Stimulated activated CD4-positive, alpha-beta T cell treated with anti-CD3 and anti-CD28 coated beads, Interleukin-15, amount 100 ng/mL, for 1 hour (primary cell): ENCODE measurements around the gene INSR.
A peak's percentile ranks its signal among the peaks of the same experiment; 100 is the strongest.
"Not testable (repeated sequence)": the region's sequence is repeated elsewhere in the genome, so short reads cannot be mapped to it uniquely, and the experiment has no call there.

ENCODE experiments used
- DNase-seq, 2 donors: peaks; one replicate each; pipeline ENCODE4 v3.0.0-alpha.2; 2020; ENCODE audit warnings: low read depth in 1 of 2, low spot score in 1 of 2

INSR gene

DNA sequence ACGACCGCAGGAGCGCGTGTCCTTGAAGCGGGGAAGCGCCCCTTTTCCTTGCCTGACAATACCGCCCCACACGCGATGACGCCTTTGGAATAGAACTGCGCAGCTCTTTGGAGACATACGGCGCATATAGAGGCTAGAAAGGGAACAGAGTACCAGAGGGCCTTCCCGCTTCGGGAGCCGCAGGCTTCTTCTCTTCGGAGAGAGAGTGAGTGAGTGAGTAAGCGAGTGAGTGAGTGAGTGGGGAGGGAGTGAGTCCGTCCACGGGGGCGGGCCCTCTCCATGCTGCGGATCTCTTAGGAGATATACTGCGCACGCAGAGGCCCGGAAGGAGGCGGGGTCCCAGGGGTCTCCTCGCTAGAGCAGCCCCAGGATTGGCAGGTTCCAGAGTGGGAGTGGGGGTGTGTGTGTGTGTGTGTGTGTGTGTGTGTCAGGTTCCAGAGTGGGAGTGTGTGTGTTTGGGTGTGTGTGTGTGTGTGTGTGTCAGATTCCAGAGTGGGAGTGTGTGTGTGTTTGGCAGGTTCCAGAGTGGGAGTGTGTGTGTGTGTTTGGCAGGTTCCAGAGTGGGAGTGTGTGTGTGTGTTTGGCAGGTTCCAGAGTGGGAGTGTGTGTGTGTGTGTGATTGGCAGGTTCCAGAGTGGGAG is 97.0 kb downstream of the INSR start:
- DNase-seq, result peak; percentile 72 to 78

DNA sequence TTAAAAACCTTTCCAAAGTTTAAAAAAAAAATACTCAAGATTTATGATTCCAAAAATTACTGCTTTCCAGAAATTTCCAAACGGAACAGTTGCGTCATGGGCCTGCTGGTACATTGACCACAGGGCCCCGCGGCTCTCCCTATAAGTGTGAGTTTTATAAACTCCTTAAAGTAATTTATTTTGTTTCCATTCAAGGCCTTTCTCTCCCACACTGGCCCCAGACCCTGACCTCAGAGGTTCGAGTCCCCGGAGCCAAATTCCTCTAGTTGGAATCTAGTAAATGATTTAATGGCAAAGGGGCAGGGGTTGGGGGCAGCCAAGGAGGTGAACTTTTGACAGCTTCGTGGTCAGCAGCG is 97.5 kb downstream of the INSR start:
- no peak for DNase-seq

DNA sequence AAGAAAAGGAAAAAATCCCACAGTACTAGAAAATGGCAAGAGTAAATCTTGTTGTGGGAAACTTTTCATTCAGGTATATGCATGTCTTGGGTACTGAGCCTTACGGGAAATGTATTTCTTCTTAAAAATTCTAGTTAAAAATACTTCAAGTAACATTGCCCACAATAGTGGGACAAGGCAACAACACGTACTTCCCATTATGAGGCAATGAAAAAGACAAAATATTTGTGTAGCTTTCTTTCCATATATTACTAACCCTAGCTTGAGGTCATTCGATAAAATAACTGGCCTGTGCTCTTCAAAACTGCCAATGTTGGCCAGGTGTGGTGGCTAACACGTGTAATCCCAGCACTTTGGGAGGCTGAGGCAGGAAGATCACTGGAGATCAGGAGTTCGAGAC is 99.2 kb downstream of the INSR start:
- no peak for DNase-seq

DNA sequence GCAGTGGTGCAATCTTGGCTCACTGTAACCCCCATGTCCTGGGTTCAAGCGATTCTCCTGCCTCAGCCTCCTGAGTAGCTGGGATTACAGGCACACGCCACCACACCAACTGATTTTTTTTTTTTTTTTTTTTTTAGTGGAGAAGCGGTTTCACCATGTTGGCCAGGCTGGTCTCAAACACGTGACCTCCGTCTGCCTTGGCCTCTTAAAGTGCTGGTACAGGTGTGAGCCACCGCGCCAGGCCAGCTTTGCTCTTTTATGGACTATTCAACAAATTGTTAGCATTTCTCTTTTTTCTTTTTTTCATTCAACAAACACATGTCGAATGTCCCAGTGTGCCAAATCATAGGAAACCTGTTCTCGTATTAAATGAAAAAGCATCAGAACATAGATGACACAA is 99.6 kb downstream of the INSR start:
- DNase-seq, result no peak

DNA sequence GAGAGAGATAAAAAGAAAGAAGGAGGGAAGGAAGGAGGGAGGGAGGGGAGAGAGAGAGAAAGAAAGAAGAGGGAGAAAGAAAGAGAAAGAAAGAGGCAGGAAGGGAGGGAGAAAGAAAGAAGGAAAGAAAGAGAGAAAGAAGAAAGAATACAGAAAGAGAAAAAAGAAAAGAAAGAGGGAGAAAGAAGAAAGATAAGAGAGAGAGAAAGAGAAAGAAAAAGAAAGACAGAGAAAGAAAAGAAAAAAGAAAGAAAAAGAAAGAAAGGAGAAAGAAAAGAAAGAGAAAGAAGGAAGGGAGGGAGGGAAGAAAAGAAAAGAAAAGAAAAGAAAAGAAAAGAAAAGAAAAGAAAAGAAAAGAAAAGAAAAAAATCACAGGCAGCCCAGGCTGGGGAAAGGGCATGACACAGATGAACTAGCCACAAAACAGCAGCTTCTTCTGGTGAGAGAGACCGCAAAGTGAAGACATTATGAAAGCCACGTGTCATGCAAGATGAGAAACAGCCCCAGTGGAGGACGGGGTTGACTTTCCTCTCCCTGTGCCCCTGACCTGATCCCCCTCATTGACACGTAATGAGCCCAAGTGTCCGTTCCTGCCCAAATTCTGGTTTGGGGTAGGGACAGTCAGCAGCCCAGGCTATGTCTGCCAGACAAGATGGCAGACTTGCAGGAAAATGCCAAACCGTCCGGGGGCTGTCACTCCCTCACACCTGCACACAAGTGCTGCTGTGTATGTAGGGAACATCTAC is 102.1 kb downstream of the INSR start:
- DNase-seq, result peak in 1 of 2 donors; percentile 17

DNA sequence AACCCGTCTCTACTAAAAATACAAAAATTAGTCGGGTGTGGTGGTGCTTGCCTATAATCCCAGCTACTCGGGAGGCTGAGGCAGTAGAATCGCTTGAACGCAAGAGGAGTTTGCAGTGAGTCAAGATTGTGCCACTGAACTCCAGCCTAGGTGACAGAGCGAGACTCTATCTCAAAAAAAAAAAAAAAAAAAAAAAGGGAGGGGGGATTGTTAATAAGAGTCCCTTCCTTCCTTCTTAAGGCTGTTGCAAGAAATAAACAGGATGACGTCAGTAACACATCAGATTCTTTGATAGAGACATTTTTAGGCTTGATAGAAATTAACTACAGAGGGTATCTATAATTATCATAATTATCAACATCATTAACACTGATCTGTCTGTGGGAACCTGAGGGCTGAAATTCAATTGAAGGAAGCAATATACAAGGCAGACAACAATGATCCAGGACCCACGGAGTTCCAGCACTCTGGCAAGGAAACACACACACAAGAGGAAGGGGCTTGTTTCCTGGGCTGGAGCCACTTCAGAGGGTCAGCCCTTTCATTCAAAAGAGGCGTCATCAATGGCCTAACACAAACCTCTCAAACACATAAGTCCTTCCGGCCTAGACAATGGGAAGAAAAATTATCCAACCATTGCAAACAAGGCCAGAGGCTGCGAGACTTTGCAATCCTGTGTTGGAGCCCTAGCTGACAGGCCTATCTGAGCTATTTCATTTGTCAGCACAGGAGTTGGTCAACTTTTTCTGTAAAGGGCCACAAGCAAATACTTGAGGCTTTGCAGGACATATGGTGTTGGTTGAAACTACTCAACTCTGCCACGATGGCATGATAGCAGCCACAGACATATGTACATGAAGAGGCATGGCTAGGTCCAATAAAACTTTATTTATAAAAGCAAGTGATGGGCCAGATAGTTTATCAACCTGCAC is 105.2 kb downstream of the INSR start:
- DNase-seq, result no peak

DNA sequence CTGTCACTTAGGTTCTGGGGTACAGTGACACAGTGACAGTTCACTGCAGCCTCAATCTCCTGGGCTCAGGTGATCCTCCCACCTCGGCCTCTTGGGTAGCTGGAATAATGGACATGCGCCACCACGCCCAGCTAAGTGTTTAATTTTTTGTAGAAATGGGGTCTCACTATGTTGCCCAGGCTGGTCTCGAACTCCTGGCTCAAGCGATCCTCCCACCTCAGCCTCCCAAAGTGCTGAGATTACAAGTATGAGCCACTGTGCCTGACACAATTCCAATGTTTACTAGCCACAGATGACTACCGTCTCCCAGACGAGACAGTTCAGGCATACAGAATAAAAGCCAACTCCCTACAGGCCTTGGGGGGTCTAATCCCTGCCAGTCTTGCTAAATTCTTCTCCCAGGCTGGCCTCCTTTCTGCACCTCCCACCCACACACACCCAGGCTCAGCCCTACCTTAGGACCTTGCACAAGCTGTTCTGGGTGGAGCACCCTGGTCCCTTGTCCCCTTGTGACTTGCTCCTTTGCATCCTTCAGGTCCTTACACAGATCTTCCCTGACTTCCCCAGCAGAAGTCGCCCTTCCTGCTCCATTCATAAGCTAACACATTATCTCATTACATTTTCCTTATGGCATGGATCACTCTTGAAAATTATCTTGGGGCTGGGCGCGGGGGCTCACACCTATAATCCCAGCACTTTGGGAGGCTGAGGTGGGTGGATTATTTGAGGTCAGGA is 106.4 kb downstream of the INSR start:
- no peak for DNase-seq

DNA sequence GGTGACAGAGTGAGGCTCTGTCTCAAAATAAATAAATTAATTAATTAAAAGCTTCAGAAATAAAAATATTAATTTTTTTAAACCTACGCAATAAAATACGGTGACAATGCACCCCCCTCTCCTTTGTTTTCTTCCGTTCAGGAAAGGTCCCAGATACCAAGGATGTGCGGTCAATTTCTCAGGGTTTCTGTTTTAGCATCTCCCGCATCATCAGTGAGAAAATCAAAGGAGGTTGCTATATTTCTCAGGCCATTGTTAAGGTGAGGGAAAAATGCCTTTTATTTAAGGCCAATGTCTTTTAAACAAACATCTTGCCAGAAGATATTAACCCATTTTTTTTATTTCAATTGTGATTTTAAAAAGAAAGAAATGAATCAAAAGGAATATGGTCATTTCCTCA is 111.7 kb downstream of the INSR start:
- no peak for DNase-seq

DNA sequence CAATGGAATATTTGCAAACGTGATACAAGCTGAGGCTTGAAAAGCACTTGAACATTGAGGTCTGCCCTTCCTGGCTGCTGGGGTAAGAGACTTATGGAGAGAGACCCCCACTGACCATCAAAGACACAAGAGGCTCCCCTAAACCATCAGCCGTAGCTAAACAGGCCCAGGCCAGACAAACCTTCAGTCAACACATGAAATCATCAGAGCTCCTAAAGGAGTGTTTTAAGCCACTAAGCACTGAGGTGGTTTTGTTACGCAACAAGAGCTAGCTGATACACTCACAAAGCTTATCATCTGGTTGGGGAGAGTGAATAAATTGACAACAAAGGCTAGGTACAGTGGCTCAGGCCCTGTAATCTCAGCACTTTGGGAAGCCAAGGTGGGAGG is 114.3 kb downstream of the INSR start:
- no peak for DNase-seq

DNA sequence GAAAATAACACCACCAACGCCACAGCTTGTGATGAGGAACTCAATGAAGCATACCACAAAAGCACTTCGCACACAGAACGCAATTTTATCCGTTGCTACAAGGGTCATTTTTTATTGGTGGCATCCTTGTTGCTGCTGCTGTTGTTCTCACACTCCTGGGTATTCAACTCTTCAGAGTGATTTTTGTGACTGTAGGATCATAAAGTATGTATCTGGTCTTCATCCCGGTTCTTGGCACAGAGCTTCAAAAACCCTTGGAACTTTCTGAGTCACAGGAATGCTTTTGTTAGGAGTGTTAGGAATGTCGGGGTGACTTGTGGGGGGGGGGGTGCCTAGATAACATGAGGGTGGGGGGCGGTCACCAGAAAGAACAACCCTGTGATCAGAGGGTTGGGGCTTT is 116.3 kb downstream of the INSR start:
- no peak for DNase-seq

DNA sequence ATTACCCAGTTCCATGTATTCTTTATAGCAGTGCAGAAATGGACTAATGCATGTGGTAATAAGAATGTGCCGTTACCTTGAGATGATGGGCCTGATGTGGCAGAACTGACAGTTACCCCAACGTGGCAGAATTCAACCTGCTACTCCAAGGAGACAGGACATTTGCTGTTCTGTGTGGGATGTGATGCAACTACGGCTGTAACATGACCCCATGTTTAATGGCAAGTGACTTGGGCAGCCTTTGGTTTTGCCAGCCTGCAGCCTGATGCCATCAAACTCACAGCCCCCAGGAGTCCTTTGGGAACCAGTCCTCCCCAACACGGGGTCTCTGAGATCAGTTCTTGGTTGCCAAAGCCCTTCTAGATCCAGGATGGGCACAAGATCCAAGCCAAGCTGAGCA is 117.4 kb downstream of the INSR start:
- DNase-seq, result no peak

DNA sequence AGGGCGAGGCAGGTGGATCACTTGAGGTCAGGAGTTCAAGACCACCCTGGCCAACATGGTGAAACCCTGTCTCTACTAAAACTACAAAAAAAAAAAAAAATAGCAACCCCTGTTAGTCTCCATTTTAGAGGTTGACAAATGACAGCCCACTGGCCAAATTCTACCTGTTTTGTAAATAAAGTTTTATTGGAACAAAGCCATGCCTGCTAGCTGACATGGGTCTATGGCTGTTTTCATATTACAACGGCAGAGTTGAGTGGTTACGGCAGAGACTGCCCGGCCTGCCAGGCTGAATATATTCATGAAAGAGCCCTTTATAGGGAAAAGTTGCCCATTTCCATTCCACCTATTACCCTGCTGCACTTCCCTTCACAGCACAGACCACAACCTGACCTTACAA is 121.4 kb downstream of the INSR start:
- DNase-seq, result no peak

DNA sequence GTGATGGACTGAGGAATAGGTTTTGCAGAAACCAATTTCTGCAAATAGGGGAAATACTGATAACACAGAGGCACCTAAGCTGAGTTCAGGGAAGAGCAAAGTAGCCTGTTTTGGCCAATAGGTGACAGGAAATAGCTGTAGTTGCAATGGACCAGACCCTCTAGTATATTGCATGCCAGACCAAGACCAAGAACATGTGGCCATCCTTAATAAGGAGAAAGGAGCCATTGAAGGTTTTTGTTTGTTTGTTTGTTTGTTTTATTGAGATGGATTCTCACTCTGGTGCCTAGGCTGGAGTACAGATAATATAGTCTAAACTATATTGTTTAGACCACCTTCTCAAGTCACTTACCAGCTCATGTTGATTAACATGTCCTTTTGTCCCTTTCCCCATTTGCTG is 123.2 kb downstream of the INSR start:
- DNase-seq, result no peak

DNA sequence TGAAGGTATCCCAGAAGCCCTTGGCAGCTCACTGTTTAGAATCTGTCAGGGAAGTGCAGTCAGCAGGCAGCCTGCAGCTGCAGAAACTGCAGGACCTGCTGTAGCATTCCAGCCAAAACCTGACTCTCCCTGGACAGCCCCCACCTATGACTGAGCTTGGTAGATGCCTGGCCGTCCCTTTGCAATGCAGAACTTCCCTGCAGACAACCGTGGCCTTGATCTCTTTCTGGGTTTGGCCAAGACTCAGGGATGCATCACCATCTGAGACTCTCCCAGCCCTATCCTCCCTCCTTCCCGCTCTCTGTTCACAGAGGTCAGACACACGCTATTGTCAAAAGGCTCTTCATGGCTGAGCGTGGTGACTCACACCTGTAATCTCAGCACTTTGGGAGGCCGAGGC is 125.3 kb downstream of the INSR start:
- DNase-seq, result no peak

DNA sequence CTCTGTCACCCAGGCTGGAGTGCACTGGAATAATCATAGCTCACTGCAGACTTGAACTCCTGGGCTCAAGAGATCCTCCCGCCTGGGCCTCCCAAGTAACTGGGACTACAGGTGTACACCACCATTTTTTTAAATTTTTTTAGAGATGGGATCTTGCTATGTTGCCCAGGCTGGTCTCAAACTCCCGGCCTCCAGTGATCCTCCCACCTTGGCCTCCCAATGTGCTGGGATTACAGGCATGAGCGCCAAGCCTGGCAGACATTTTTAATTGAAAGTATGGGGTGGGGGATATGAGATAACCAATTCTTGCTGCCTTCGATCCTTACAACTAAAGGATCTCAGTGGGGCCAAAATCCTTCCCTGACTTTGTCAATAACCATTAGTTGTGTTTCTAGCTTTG is 132.9 kb downstream of the INSR start:
- DNase-seq, result no peak

DNA sequence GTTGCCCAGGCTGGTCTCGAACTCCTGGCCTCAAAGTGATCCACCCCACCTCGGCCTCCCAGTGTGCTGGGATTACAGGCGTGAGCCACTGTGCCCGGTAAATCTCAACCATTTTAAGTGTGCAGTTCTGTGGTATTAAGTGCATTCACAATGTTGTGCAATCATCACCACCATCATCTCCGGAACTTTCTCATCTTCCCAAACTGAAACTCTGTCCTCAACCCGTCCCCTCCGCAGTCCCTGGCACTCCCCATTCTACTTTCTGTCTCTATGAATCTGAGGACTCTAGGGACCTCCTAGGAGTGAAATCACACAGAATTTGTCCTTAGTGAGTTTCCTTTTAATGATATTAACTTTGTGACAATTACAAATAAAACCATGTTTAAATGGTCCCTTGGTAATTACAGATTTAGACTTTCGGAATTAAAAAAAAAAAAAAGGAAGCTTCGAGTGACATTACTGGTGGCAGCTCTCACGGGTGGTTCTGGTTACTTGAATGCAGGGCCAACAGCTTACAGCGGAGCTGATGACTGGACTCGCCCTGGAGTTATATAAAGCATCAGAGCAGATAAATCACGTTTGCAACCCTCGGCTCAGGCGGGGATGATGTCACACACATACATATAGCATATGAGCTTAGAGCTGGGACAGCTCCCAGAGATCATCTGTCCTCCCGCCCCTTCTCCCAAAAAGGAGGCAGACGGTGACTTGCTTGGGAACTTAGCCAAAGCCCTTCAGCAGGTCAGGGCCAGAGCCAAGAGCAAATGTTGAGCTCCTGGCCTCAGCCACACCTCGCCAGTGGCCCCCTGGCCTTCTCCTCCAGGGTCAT is 134.9 kb downstream of the INSR start:
- no peak for DNase-seq

DNA sequence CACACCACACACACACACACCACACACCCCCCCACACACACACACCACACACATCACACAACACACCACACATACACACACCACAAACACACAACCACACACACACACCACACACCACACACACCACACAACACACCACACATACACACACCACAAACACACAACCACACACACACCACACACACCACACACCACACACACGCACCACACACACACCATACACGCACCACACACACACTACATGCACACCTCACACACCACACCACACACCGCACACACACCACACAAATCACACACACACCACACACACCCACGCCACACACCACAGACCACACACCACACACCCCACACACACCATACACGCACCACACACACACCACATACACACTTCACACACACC is 141.2 kb downstream of the INSR start:
- no peak for DNase-seq

DNA sequence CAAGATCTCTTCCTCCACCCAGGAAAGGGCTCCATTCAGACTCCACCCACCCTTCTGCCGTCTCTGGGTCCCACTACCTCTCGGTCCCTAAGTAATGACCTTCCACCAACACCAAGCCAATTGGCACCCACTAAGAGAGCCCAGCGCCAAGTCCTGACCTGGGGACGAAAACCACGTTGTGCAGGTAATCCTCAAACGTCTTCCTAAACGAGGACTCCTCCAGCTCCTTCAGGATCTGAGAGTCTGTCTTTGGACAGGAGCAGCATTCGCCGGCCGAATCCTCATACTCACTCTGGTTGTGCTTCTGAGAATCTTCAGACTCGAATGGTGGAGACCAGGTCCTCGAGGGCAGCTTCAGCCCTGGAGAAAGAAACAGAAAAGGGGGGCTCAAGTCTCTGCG is 141.6 kb downstream of the INSR start:
- DNase-seq, result no peak

DNA sequence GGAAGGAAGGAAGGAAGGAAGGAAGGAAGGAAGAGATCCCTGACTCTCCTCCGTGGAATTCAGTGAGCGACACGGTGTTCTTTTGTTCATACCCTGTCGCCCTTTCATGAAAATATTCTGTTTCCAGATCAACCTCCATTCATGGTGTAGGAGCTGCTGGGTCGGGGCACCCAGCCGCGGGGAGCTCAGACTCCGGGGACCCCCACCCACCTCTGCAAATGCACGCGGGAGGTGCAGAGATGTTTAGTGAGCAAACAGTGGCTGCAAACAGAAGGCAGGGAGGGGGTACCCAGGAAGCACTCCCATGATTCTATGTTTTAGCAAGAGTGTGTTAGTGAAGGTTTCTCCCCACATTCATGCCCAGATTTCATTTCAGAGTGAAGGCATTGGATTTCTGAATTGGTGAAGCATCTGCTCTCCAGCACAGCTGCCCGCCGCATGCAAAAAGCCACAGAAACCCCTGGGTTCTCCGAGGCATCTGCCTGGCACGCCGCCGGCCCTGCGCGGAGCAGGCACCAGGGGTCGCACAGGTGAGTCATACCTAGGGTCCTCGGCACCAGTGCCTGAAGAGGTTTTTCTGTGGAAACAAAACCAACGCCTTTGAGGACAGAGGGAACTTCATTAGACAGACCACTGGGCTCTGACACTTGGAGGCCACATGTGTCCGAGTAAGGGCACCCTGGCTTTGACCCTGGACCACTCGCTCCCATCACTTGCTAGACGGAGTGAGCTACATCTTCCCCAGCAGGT is 144.1 kb downstream of the INSR start:
- no peak for DNase-seq

DNA sequence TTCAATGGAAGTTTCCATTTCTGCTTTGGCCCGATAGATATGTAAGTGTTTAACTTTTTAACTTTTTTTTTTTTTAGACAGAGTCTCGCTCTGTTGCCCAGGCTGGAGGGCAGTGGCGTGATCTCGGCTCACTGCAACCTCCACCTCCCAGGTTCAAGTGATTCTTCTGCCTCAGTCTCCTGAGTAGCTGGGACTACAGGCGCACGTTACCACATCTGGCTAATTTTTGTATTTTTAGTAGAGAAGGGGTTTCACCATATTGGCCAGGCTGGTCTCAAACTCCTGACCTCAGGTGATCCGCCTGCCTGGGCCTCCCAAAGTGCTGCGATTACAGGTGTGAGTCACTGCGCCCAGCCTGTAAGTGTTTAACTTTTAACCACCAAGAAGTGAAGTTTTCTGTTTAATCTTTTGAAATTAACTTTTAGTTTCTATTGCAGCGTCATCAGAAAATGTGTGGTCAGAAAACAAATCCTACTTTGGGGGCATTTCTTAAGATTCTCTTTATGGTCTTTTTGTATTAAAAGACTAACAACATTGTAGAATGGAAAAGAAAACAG is 147.0 kb downstream of the INSR start:
- DNase-seq, result not testable (repeated sequence)
